ENCODE results near the gene SPTBN1.

The SPTBN1 gene

DNA sequence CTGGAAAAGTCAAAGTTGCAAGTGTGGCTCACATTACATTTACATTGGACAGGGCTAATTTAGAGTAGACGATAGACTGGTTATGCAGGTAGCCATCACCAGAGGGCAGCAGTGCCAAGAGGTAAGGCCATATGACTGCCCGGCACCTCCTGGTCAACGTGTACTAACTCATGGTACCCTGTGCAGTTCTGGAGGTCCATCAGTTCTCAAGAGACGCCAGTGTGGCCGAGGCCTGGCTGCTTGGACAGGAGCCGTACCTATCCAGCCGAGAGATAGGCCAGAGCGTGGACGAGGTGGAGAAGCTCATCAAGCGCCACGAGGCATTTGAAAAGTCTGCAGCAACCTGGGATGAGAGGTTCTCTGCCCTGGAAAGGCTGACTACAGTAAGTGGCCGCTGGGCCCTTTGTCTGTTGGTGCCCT is 201.5 kb downstream of the SPTBN1 start:
- no peak overlapping the region for H3K4me3 ChIP-seq (ENCODE audit: low read depth, low read length)
- DNase-seq (ENCODE audit: low read depth): peak; percentile 68
- TF ChIP-seq, protein P1, sequence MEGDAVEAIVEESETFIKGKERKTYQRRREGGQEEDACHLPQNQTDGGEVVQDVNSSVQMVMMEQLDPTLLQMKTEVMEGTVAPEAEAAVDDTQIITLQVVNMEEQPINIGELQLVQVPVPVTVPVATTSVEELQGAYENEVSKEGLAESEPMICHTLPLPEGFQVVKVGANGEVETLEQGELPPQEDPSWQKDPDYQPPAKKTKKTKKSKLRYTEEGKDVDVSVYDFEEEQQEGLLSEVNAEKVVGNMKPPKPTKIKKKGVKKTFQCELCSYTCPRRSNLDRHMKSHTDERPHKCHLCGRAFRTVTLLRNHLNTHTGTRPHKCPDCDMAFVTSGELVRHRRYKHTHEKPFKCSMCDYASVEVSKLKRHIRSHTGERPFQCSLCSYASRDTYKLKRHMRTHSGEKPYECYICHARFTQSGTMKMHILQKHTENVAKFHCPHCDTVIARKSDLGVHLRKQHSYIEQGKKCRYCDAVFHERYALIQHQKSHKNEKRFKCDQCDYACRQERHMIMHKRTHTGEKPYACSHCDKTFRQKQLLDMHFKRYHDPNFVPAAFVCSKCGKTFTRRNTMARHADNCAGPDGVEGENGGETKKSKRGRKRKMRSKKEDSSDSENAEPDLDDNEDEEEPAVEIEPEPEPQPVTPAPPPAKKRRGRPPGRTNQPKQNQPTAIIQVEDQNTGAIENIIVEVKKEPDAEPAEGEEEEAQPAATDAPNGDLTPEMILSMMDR (conservative IDR thresholded peaks at IDR 0.05; ENCODE audit: low read depth, low read length): peak; percentile 69

DNA sequence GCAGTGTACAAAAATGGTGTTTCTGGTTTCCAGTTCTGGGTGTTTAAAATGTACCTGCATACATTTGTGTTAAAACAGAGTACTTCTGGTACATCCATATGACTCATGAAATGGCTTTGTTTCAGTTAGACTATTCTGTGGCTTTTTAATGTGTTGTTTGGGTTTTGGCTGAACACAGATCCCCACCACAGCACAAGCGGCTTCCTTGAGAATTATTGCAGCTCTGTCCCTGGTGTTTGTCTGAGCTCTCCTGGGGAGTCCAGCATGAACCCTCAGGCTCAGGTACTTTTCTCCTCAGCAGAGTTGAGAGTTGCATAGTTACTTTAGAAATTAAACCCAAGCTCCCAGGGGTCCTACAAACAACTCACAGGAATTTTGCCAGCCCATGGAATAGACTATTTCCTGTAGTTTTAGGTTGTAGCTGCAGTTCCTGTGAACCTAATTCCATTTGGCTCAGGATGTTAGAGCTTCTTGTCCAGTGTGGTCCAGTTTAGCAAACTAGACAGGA is 202.5 kb downstream of the SPTBN1 start:
- peak; percentile 67 for DNase-seq (ENCODE audit: low read depth)
- H3K4me3 ChIP-seq (ENCODE audit: low read depth, low read length): no peak overlapping the region
- TF ChIP-seq, protein P1 (conservative IDR thresholded peaks at IDR 0.05; ENCODE audit: low read depth, low read length): no peak

DNA sequence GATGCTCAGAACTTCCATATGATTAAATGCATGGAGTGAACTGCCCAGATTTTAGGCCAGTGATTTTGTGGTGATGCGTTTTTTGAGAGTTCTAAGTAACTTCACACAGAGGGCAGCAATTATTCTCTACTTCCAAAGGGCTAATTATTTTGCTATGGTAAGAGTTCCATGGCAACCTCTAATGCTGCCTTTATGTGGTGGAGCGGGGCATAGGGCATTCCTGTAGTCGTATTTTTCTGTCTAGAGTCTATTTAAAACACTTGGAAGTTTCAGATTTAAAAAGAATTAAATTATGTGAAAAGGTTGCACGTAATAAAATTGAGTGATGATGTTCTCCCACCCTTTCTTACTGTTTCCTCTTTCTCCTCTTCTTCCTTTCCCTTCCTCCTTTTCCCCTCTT is 203.4 kb downstream of the SPTBN1 start:
- H3K4me3 ChIP-seq (ENCODE audit: low read depth, low read length): no peak overlapping the region
- DNase-seq (ENCODE audit: low read depth): no peak
- TF ChIP-seq, protein P1 (conservative IDR thresholded peaks at IDR 0.05; ENCODE audit: low read depth, low read length): no peak

DNA sequence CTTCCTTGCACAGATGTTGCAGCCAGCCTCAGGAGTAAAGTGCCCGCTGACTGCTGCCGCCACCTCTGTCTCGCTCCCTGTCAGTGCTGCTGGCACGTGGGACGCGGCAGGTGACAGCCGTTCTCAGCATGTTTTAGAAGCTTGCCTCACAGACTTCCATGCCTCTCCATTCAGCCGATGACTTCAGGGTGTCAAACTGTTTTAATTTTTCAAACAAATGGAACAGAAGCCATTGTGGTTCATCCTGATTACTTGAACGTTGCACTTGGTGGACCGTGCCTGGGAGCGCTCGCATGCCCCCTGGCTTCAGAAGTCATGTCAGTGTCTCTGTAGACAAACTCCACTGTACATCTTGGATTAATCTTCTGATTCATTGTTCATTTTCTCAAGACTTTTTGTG is 204.6 kb downstream of the SPTBN1 start:
- H3K4me3 ChIP-seq (ENCODE audit: low read depth, low read length): no peak overlapping the region
- TF ChIP-seq, protein P1 (conservative IDR thresholded peaks at IDR 0.05; ENCODE audit: low read depth, low read length): peak; percentile 23
- no peak for DNase-seq (ENCODE audit: low read depth)

- TF ChIP-seq, protein P1 (conservative IDR thresholded peaks at IDR 0.05; ENCODE audit: low read depth, low read length): no peak
Observed at GRCh38 chr2:54663424-54664030, 207.4 kb downstream of the SPTBN1 start.

DNA sequence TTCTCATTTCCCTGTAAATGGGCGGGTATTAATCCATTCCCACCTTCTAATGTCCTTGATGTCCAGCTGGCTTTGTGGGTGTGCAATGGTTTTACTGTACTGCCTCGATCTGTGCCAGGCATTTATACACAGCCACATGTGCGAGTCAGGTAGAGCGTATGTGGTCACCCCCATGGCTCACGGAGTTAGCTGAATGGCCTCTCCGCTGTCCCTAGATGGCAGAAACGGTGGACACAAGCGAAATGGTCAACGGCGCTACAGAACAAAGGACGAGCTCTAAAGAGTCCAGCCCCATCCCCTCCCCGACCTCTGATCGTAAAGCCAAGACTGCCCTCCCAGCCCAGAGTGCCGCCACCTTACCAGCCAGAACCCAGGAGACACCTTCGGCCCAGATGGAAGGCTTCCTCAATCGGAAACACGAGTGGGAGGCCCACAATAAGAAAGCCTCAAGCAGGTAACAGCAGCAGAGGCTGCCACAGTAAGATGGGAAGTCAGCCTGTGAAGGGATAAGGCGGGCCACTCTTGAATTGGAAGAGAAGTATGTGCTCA is 208.2 kb downstream of the SPTBN1 start:
- TF ChIP-seq, protein P1 (conservative IDR thresholded peaks at IDR 0.05; ENCODE audit: low read depth, low read length): no peak
- H3K4me3 ChIP-seq (ENCODE audit: low read depth, low read length): no peak overlapping the region
- DNase-seq (ENCODE audit: low read depth): no peak

More at GRCh38 chr2:54663424-54664030, 207.4 kb downstream of the SPTBN1 start:
- DNase-seq (ENCODE audit: low read depth): no peak
- no peak overlapping the region for H3K4me3 ChIP-seq (ENCODE audit: low read depth, low read length)

GRCh38 chr2:54665436-54665856 is 209.3 kb downstream of the SPTBN1 start:
- TF ChIP-seq, protein P1 (conservative IDR thresholded peaks at IDR 0.05; ENCODE audit: low read depth, low read length): peak; percentile 70
- DNase-seq (ENCODE audit: low read depth): peak; percentile 81
- no peak overlapping the region for H3K4me3 ChIP-seq (ENCODE audit: low read depth, low read length)
